ENCODE data around the gene STAB2.
"Not testable (repeated sequence)": the region's sequence is repeated elsewhere in the genome, so short reads cannot be mapped to it uniquely, and the experiment has no call there.

The STAB2 gene

GRCh38 chr12:103589517-103589916 lies 2.4 kb downstream of the STAB2 start:
- no peak for DNase-seq

- no peak for DNase-seq
Observed at GRCh38 chr12:103590271-103590670, 3.2 kb downstream of the STAB2 start.

DNA sequence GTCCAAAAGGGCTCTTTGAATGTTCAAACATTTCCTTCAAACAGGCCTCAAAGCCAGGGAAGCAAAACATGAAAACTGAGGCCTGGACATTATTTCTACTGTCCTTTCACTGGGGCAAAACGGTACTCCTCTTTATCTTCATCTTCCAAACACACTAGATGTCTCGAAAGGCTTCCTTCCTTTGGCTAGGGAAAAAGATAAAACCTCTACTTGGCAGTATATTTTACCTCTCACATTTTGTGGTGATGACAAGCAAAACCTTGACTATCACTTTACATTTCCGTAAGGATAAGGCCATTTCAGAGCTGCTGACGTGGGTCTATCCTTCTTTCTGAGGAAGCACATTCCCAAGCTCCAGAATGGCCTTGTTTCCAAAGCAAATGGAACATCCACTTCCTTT lies 9.9 kb downstream of the STAB2 start:
- no peak for DNase-seq

DNA sequence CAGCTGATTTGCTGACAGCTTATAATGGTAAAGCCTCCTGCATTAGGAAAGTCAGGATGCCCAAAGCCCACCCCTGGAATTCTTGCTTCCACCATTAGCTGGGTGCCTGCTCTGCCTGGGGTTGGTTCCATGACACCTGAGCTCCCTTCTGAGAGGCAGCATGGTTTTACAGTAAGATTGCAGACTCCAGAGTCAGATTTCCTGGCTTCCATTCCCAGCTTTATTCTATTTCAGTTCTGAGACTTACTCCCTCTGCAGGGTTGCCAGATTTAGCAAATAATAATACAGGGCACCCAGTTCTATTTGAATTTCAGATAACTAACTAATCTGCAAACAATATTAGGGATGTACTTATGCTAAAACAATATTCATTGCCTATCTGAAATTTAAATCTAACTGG lies 12.2 kb downstream of the STAB2 start:
- DNase-seq, result no peak

DNA sequence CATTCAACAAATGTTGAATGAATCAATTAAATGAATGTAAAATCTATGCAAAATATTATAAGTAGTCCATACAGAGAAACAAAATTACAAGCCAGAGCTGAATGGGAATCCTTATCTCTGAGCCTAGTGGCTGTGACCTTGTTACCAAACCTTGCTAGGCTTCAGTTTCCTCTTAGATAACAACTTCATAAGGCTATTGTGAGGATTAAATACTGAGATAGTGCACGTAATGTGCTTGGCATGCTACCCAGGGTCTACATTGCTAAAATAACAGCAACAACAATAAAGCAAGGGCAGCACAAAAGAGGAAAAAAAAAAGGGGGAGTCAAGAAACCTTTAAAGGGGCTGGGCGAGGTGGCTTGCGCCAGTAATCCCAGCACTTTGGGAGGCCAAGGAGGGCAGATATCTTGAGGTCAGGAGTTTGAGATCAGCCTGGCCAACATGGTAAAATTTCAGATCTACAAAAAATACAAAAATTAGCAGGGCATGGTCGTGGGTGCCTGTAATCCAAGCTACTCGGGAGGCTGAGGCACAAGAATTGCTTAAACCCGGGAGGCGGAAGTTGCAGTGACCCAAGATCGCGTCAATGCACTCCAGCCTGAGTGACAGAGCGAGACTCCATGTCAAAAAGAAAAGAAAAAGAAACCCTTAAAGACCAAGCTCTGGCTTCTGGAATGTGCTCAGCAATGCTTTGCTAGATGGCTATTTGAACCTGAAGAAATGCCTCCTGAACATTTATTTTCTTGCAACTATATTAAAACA lies 14.1 kb downstream of the STAB2 start:
- no peak for DNase-seq

GRCh38 chr12:103620395-103620794 lies 33.3 kb downstream of the STAB2 start:
- no peak for DNase-seq

DNA sequence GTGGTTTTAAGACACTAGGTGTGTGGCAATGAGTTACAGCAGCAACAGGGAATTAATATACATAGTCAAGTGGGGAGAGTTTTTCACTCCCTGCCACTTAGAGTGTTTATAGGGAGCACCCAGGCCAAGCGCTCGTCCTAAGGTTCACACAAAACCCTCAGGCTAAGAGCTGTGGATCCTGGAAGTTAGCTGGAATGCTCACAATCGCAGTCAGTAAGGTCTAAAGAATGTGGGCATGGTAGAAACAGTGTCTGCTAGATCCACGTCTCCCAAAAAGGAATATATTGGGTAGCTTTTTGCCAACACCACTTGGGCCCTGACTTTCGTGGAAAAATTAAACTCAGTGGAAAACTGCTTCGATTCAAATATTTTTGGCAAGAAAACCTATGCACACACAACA lies 36.6 kb downstream of the STAB2 start:
- no peak for DNase-seq

DNA sequence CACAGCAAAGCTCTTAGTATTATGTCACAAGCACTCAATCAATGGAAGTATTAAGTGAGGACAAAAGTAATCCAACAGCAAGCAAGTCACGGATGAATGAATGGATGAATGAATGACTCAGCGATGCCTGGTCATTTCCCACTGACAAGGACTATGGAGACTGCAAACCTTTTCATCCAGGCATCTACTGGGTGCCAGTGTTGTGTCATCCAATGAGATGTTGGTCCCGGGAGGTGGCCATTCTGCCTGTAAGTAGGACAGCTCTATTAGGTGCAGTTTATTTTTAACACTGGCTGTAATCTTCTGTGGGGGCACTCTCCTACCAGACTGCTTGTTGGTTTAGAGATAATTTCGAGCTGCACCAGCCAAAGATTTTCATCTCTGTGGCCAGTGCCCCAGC lies 39.4 kb downstream of the STAB2 start:
- no peak for DNase-seq

GRCh38 chr12:103627189-103627855 lies 40.2 kb downstream of the STAB2 start:
- no peak for DNase-seq

DNA sequence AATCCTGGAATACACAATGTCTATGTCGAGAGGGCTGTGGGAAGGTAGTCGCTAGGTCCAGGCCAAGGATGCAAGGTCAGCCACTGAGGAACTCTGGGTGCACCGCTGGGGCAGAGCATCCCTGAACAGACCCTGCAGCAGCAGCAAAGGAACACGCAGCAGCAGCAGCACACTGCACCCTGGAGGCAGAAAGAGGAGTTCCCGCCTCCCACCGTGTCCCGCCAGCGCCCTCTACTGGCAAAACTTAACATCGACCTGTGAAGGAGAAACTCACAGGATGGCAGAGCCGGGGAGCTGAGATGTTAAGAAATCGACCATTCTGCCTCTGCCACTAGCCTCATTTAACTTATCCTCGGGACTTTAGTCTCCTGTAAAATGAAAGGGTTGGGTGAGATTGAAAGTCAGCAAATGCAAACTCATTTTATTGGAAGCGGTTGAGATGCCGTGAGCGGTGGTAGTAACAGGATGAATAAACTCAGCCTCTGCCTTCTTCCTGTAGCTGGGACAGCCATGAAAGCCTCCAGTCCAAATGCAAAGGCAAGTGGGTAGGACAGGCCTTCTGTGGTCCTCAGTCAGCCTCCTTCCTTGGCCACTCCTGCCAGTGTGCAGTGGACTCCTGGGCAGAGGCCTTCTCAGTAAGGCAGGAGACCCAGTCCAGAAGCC lies 45.6 kb downstream of the STAB2 start:
- peak in 4 of 5 experiments; percentile 12 to 73 (median 16) for DNase-seq

GRCh38 chr12:103634732-103635131 lies 47.7 kb downstream of the STAB2 start:
- no peak for DNase-seq

- DNase-seq, result no peak
Observed at GRCh38 chr12:103635419-103635818, 48.3 kb downstream of the STAB2 start.

DNA sequence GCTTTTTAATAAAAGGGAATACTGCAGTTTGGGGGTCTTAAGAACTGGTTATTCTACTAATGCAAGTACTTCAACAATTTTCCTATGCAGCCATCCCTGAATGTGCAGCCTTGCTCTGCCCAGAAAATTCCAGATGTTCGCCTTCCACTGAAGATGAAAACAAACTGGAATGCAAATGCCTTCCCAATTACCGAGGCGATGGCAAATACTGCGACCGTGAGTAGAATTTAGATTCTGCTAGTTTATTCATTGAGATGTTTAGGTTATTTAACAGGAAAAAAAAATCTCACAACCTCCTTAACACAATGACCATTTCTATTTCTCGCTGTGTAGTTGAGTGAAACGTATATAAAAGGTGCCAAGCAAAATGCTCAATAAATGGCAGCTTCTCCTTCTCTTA lies 49.9 kb downstream of the STAB2 start:
- DNase-seq, result no peak

- DNase-seq, result no peak
Observed at GRCh38 chr12:103637429-103637828, 50.4 kb downstream of the STAB2 start.

- DNase-seq, result no peak
Observed at GRCh38 chr12:103639983-103640382, 52.9 kb downstream of the STAB2 start.

GRCh38 chr12:103640410-103640809 lies 53.3 kb downstream of the STAB2 start:
- DNase-seq, result no peak

DNA sequence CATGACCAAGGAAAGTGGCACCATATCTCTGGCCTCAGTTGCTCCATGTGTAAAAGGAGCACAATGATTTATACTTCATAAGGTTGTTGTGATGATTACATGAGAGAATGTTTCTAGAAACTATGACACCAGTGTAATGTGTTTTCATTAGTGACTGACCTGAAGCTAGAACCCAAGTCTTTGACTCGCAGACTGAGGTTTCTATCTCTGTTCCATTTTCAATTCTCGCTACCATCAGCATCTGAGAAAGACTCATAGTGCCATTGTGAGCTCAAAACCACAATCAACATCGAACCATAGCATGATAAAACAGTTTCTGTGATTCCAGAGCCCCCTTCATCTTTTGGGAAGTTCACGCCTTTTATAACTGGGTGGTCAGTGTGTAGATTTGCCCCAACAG lies 53.8 kb downstream of the STAB2 start:
- no peak for DNase-seq

GRCh38 chr12:103642240-103642864 lies 55.3 kb downstream of the STAB2 start:
- DNase-seq, result no peak

DNA sequence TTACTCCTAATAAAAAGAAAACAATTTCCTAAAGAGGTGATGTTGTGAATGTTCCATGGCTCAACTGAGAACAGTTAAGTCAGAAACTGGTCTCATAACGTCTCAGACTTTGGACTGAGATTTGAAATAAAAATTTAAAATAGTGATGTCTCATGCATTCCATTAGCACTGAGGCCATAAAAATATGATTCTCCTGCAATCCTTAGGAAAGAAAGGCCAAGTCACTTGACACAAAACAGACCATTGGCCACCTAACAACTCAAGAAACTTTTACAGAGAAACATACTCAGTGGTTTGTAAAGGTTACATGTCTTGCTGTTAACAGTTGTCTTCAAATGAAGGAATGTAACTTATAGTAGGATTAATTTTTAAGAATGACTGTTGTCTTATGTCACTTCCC lies 58.1 kb downstream of the STAB2 start:
- no peak for DNase-seq

DNA sequence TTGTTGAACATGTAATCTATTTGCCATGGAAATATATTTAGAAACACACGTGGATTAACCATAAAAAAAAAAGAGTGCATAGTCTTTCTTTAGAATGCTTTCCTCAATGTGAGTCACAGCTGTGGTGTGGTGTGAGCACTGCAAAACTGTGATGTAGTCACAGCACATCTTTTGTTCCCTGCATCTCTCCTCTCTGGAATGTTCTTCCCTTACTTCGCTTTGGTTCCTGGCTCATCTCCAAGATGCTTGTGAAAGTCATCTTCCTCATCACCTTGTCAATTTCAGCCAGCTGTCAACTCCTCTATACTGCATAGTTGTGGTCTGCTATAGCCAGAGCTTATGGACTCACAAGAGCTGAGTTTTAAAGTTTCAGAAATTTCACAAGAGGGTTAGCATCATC lies 60.2 kb downstream of the STAB2 start:
- no peak for DNase-seq

- DNase-seq, result no peak
Observed at GRCh38 chr12:103652808-103653207, 65.7 kb downstream of the STAB2 start.

GRCh38 chr12:103653568-103654173 lies 66.6 kb downstream of the STAB2 start:
- DNase-seq, result not testable (repeated sequence)

DNA sequence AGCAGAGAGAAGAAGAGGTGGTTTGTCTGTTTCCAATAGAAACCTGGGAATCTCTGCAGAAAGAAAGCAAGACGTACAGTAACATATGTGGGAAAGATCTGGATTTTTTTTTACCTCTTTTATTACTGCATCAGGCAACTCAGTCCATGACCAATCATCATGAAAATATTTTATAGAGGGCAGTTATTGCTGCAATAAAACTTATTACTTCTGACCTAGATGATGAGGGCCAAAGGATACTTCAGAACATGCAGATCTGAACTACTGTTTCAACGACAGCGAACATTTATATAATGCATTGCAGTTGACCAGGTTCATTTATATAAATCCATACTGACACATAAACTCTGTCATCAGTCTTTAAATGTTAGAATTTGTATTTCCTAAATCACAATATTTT lies 67.7 kb downstream of the STAB2 start:
- DNase-seq, result no peak
